K562 (cell line): ENCODE results near the gene S100A7A. TPM values are rescaled to one million over a fixed set of nuclear protein-coding genes. Genes with fewer than 3 reads are reported as not detected.

Experiments
- BRCA1 ChIP-seq, 2 experiments: fragments of 450-650 bp in 1 of 2; sonication (generic) in 1 of 2; formaldehyde crosslinking in 1 of 2; IDR thresholded peaks; 2 replicates each; pipeline versions ENCODE4 v1.5.0 to v1.6.1; 2017 to 2020; ENCODE audit warnings: mild to moderate bottlenecking in 1 of 2, missing genetic modification reagents in 1 of 2
- CBFA2T2 ChIP-seq: fragments of 450-650 bp; conservative IDR thresholded peaks from 2 replicates; pipeline ENCODE4 v1.6.1; 2017; ENCODE audit warnings: mild to moderate bottlenecking
- CCAR2 ChIP-seq: fragments of 200-400 bp; formaldehyde crosslinking; IDR thresholded peaks from 2 replicates; pipeline ENCODE4 v1.6.1; 2017; ENCODE audit warnings: mild to moderate bottlenecking, low read depth, low read length
- DMBX1 ChIP-seq: fragments of 250-450 bp; sonication (Bioruptor Pico); IDR thresholded peaks from 2 replicates; pipeline ENCODE4 v1.8.0; 2022; ENCODE audit warnings: inconsistent platforms, mild to moderate bottlenecking, moderate library complexity, borderline replicate concordance
- ERF ChIP-seq: fragments of 450-650 bp; formaldehyde crosslinking; IDR thresholded peaks from 2 replicates; pipeline ENCODE4 v1.4.0; 2020; ENCODE audit warnings: mild to moderate bottlenecking, mixed read lengths
- FUS ChIP-seq: fragments of 200-400 bp; formaldehyde crosslinking; optimal IDR thresholded peaks from 2 replicates; pipeline ENCODE3; 2017; ENCODE audit warnings: low read depth, low read length
- HNRNPH1 ChIP-seq: fragments of 200-400 bp; formaldehyde crosslinking; optimal IDR thresholded peaks from 2 replicates; pipeline ENCODE3; 2017; ENCODE audit warnings: low read depth, mild to moderate bottlenecking, low read length, moderate library complexity
- KLF6 ChIP-seq: fragments of 250-450 bp; sonication (Bioruptor Pico); IDR thresholded peaks from 2 replicates; pipeline ENCODE4 v1.4.0; 2020; ENCODE audit warnings: mild to moderate bottlenecking, moderate library complexity, borderline replicate concordance
- MEF2D ChIP-seq: conservative IDR thresholded peaks from 2 replicates; pipeline ENCODE4 v1.6.1; 2016; ENCODE audit warnings: low read depth, missing genetic modification characterization, missing compliant biosample characterization
- NCOR1 ChIP-seq: fragments of 450-650 bp; IDR thresholded peaks from 2 replicates; pipeline ENCODE4 v1.6.1; 2016; ENCODE audit warnings: mild to moderate bottlenecking, moderate library complexity
- POLR2H ChIP-seq: IDR thresholded peaks from 2 replicates; pipeline ENCODE4 v1.6.1; 2016; ENCODE audit warnings: missing genetic modification characterization, low read depth, mild to moderate bottlenecking, control low read depth, missing compliant biosample characterization, moderate library complexity
- PPARD ChIP-seq: fragments of 250-450 bp; sonication (Bioruptor Pico); IDR thresholded peaks from 2 replicates; pipeline ENCODE4 v1.8.0; 2022; ENCODE audit warnings: inconsistent platforms, mild to moderate bottlenecking, moderate library complexity
- PURB ChIP-seq: sonication (generic); formaldehyde crosslinking; IDR thresholded peaks from 2 replicates; pipeline ENCODE4 v1.9.0; 2021; ENCODE audit warnings: low read depth, mild to moderate bottlenecking, missing genetic modification reagents
- RBFOX2 ChIP-seq: fragments of 200-400 bp; formaldehyde crosslinking; IDR thresholded peaks from 2 replicates; pipeline ENCODE4 v1.6.1; 2017; ENCODE audit warnings: low read depth, mild to moderate bottlenecking, low read length, moderate library complexity
- RBM22 ChIP-seq: fragments of 200-400 bp; formaldehyde crosslinking; IDR thresholded peaks from 2 replicates; pipeline ENCODE4 v1.6.1; 2018; ENCODE audit warnings: low read length, low read depth; ENCODE audit not compliant: poor library complexity, severe bottlenecking
- RBM25 ChIP-seq: fragments of 200-400 bp; formaldehyde crosslinking; IDR thresholded peaks from 2 replicates; pipeline ENCODE4 v1.6.1; 2018; ENCODE audit warnings: low read length, low read depth, moderate library complexity; ENCODE audit not compliant: severe bottlenecking
- STAT6 ChIP-seq: sonication (generic); formaldehyde crosslinking; IDR thresholded peaks from 2 replicates; pipeline ENCODE4 v1.8.1; 2023; ENCODE audit warnings: mild to moderate bottlenecking, missing genetic modification reagents
- TARDBP ChIP-seq: fragments of 450-650 bp; IDR thresholded peaks from 2 replicates; pipeline ENCODE4 v1.6.1; 2016
- TCF7L2 ChIP-seq: fragments of 150-350 bp; IDR thresholded peaks from 2 replicates; pipeline ENCODE4 v1.6.1; 2016; ENCODE audit warnings: low read depth, mild to moderate bottlenecking, low read length, moderate library complexity
- ZFP30 ChIP-seq: fragments of 250-450 bp; sonication (Bioruptor Pico); IDR thresholded peaks from 2 replicates; pipeline ENCODE4 v1.8.0; 2022; ENCODE audit warnings: moderate library complexity, mild to moderate bottlenecking, inconsistent platforms, borderline replicate concordance
- ZNF354B ChIP-seq: fragments of 250-450 bp; sonication (Bioruptor Pico); IDR thresholded peaks from 2 replicates; pipeline ENCODE4 v1.4.0; 2020
- ZNF431 ChIP-seq: sonication (generic); formaldehyde crosslinking; IDR thresholded peaks from 2 replicates; pipeline ENCODE4 v1.8.0; 2022; ENCODE audit warnings: mild to moderate bottlenecking, missing genetic modification reagents
- ZNF76 ChIP-seq: fragments of 250-450 bp; sonication (Bioruptor Pico); IDR thresholded peaks from 2 replicates; pipeline ENCODE4 v1.4.0; 2020; ENCODE audit warnings: mild to moderate bottlenecking, moderate library complexity, borderline replicate concordance
- polyA plus RNA-seq, 8 experiments: library from polyadenylated mRNA; depleted of rRNA in 4 of 8; stranded (reverse) in 5 of 8; unstranded in 3 of 8; fragments of >200 nt; fragmentation: Nextera tagmentation in 2 of 8; fragmentation: Illumina TruSeq in 1 of 8; extraction: Ambion mirVana in 2 of 8; extraction: Trizol in 1 of 8; gene quantifications; 2 replicates each; pipeline versions ENCODE4 v1.2.1 to v1.2.3, GENCODE V29; 2011 to 2014; ENCODE audit warnings: inconsistent platforms in 1 of 8, missing spikeins in 1 of 8
- total RNA-seq, 7 experiments: library from RNA; depleted of rRNA in 6 of 7; stranded (reverse); fragments of >200 nt in 6 of 7; fragmentation: Illumina TruSeq in 2 of 7; extraction: Trizol in 2 of 7; gene quantifications; 2 replicates each; pipeline versions ENCODE4 v1.2.1 to v1.2.3, GENCODE V29; 2011 to 2021; ENCODE audit warnings: low replicate concordance in 1 of 7
- TF ChIP-seq, protein P1 (sequence below): fragments of 250-450 bp; sonication (Bioruptor Pico); IDR thresholded peaks from 2 replicates; pipeline ENCODE4 v1.5.0; 2020; ENCODE audit warnings: mild to moderate bottlenecking
- TF ChIP-seq, protein P2 (sequence below): sonication (generic); formaldehyde crosslinking; IDR thresholded peaks from 2 replicates; pipeline ENCODE4 v1.8.1; 2023; ENCODE audit warnings: mild to moderate bottlenecking, missing genetic modification reagents

Gene S100A7A
- total and polyA plus RNA-seq, 9 of the 15 experiments (the other 6 are each of a cell fraction or from before 2014, with no cell fraction given) = not detected

- TF ChIP-seq STAT6 (CRISPR knock-in tag) = no peak
- no peak for TF ChIP-seq ERF (CRISPR knock-in tag)
- TF ChIP-seq BRCA1 (IDR thresholded peaks at IDR 0.05) = no peak
- TF ChIP-seq BRCA1 (CRISPR knock-in tag; IDR thresholded peaks at IDR 0.05) = no peak
- TF ChIP-seq CBFA2T2 = peak; percentile 93
- TF ChIP-seq RBM25 = no peak
- TF ChIP-seq HNRNPH1 = no peak
- no peak for TF ChIP-seq KLF6 (CRISPR knock-in tag)
- TF ChIP-seq TCF7L2 = no peak
- TF ChIP-seq, protein P1, sequence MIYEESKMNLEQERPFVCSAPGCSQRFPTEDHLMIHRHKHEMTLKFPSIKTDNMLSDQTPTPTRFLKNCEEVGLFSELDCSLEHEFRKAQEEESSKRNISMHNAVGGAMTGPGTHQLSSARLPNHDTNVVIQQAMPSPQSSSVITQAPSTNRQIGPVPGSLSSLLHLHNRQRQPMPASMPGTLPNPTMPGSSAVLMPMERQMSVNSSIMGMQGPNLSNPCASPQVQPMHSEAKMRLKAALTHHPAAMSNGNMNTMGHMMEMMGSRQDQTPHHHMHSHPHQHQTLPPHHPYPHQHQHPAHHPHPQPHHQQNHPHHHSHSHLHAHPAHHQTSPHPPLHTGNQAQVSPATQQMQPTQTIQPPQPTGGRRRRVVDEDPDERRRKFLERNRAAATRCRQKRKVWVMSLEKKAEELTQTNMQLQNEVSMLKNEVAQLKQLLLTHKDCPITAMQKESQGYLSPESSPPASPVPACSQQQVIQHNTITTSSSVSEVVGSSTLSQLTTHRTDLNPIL = no peak
- TF ChIP-seq RBM22 = no peak
- TF ChIP-seq TARDBP = no peak
- TF ChIP-seq PURB (CRISPR knock-in tag) = no peak
- peak; percentile 89 for TF ChIP-seq NCOR1
- no peak for TF ChIP-seq MEF2D (tag)
- no peak for TF ChIP-seq POLR2H (tag)
- no peak for TF ChIP-seq PPARD
- peak; percentile 89; the same call in 1 of the 2 replicates for TF ChIP-seq DMBX1 (CRISPR knock-in tag)
- TF ChIP-seq, protein P2, sequence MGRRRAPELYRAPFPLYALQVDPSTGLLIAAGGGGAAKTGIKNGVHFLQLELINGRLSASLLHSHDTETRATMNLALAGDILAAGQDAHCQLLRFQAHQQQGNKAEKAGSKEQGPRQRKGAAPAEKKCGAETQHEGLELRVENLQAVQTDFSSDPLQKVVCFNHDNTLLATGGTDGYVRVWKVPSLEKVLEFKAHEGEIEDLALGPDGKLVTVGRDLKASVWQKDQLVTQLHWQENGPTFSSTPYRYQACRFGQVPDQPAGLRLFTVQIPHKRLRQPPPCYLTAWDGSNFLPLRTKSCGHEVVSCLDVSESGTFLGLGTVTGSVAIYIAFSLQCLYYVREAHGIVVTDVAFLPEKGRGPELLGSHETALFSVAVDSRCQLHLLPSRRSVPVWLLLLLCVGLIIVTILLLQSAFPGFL = no peak
- no peak for TF ChIP-seq CCAR2
- no peak for TF ChIP-seq ZFP30 (CRISPR knock-in tag)
- 0 out of 2 replicates have a peak, but pooled peaks have one; percentile 75 for TF ChIP-seq ZNF76 (CRISPR knock-in tag)
- TF ChIP-seq FUS = no peak
- no peak for TF ChIP-seq RBFOX2
- TF ChIP-seq ZNF354B (CRISPR knock-in tag) = 0 out of 2 replicates have a peak, but pooled peaks have one; percentile 22
- TF ChIP-seq ZNF431 (CRISPR knock-in tag) = no peak
Measured at GRCh38 chr1:153432874-153433681, 16.8 kb downstream of the S100A7A start (continued).
